Measurements from ENCODE around the gene ZNF273.
"Not testable (repeated sequence)": the region's sequence is repeated elsewhere in the genome, so short reads cannot be mapped to it uniquely, and the experiment has no call there.

Gene ZNF273

GRCh38 chr7:64886956-64887545 lies 16.0 kb upstream of the ZNF273 start:
- Histone ChIP-seq H3K4me3 (replicated peaks; ENCODE audit: low read depth, low read length) (no peak overlapping the region), H3K36me3 (ENCODE audit: control insufficient read depth, insufficient read depth, low read length) (no peaks in the 10 kb centered on the region), H3K27me3 (replicated peaks; ENCODE audit: control insufficient read depth, insufficient read depth, low read length) (no peaks in the 10 kb centered on the region; the same call in 1 of the 2 replicates)
- no peak for TF ChIP-seq CTCF (IDR thresholded peaks at IDR 0.05; ENCODE audit: insufficient read depth, low read length, poor library complexity, severe bottlenecking)
- no peak for DNase-seq (ENCODE audit: extremely low read depth, insufficient read length)

- Histone ChIP-seq H3K27me3 (replicated peaks; ENCODE audit: control insufficient read depth, insufficient read depth, low read length) (no peaks in the 10 kb centered on the region; the same call in 1 of the 2 replicates), H3K36me3 (ENCODE audit: control insufficient read depth, insufficient read depth, low read length) (no peaks in the 10 kb centered on the region), H3K4me3 (replicated peaks; ENCODE audit: low read depth, low read length) (no peak overlapping the region)
- DNase-seq (ENCODE audit: extremely low read depth, insufficient read length): no peak
- peak; percentile 36 for TF ChIP-seq CTCF (IDR thresholded peaks at IDR 0.05; ENCODE audit: insufficient read depth, low read length, poor library complexity, severe bottlenecking)
Observed at GRCh38 chr7:64887756-64888508, 15.1 kb upstream of the ZNF273 start.

- DNase-seq (ENCODE audit: extremely low read depth, insufficient read length): no peak
- no peaks in the 10 kb centered on the region; the same call in 1 of the 2 replicates for H3K27me3 ChIP-seq (replicated peaks; ENCODE audit: control insufficient read depth, insufficient read depth, low read length)
- H3K36me3 ChIP-seq (ENCODE audit: control insufficient read depth, insufficient read depth, low read length): no peaks in the 10 kb centered on the region
- no peak overlapping the region for H3K4me3 ChIP-seq (replicated peaks; ENCODE audit: low read depth, low read length)
- no peak for TF ChIP-seq CTCF (IDR thresholded peaks at IDR 0.05; ENCODE audit: insufficient read depth, low read length, poor library complexity, severe bottlenecking)
Observed at GRCh38 chr7:64888561-64888900, 14.5 kb upstream of the ZNF273 start.

GRCh38 chr7:64888901-64889685 lies 14.0 kb upstream of the ZNF273 start:
- Histone ChIP-seq H3K4me3 (replicated peaks; ENCODE audit: low read depth, low read length) (no peak overlapping the region), H3K27me3 (replicated peaks; ENCODE audit: control insufficient read depth, insufficient read depth, low read length) (no peaks in the 10 kb centered on the region; the same call in 1 of the 2 replicates), H3K36me3 (ENCODE audit: control insufficient read depth, insufficient read depth, low read length) (no peaks in the 10 kb centered on the region)
- DNase-seq (ENCODE audit: extremely low read depth, insufficient read length): no peak
- TF ChIP-seq CTCF (IDR thresholded peaks at IDR 0.05; ENCODE audit: insufficient read depth, low read length, poor library complexity, severe bottlenecking): no peak

- Histone ChIP-seq H3K36me3 (ENCODE audit: control insufficient read depth, insufficient read depth, low read length) (no peaks in the 10 kb centered on the region), H3K27me3 (replicated peaks; ENCODE audit: control insufficient read depth, insufficient read depth, low read length) (no peaks in the 10 kb centered on the region; the same call in 1 of the 2 replicates), H3K4me3 (replicated peaks; ENCODE audit: low read depth, low read length) (no peak overlapping the region)
- DNase-seq (ENCODE audit: extremely low read depth, insufficient read length): no peak
- no peak for TF ChIP-seq CTCF (IDR thresholded peaks at IDR 0.05; ENCODE audit: insufficient read depth, low read length, poor library complexity, severe bottlenecking)
Observed at GRCh38 chr7:64889686-64890162, 13.3 kb upstream of the ZNF273 start.

- H3K36me3 ChIP-seq (ENCODE audit: control insufficient read depth, insufficient read depth, low read length); H3K27me3 ChIP-seq (replicated peaks; ENCODE audit: control insufficient read depth, insufficient read depth, low read length); DNase-seq (ENCODE audit: extremely low read depth, insufficient read length): not testable (repeated sequence)
Observed at GRCh38 chr7:64890273-64890672, 12.8 kb upstream of the ZNF273 start.

More at GRCh38 chr7:64890273-64890672, 12.8 kb upstream of the ZNF273 start:
- H3K4me3 ChIP-seq (replicated peaks; ENCODE audit: low read depth, low read length): not testable (repeated sequence)

Measured in GM06990 (cell line).